B cell (primary cell): ENCODE data around the gene TMEM214.

Source experiments
- CTCF ChIP-seq: fragments of 200-600 bp; IDR thresholded peaks from one replicate; pipeline ENCODE4 v1.8.0; 2022; ENCODE audit warnings: antibody characterized with exemption, mild to moderate bottlenecking
- EZH2 ChIP-seq: IDR thresholded peaks from 2 replicates; pipeline ENCODE4 v1.6.1; 2012; ENCODE audit warnings: borderline replicate concordance, low read depth, mild to moderate bottlenecking, moderate library complexity, low read length; ENCODE audit not compliant: insufficient read depth, poor library complexity, severe bottlenecking

DNA sequence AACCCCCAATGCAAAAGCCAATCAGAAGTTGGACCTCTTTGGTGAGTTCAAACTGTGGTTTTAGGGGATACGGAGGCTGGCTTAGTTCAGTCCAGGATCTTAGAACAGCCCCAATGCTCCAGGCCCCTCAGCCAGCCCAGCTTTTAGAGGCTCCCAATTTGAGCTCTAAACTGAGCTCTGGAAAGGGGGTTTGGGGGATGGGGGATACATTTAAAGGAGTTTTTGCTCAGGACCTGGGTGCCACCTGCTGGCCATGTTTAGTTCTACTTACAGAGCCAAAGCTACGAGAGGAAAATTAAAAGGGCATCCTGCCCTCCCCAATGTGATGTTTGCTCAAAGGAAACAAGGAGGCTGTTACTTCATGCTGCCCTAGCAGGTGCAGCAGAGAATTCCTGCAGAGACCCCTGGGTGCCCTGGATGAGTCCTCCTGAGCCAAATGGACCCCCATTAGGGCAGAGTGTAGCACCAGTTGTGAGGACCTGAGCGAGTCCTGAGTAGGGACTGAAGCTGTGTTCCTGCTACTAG is 15.9 kb upstream of the TMEM214 start:
- TF ChIP-seq CTCF (peak; percentile 71), EZH2 (no peak)
